HG03521 (cell line): ENCODE results near the gene SLC26A8.
"Not testable (repeated sequence)": the region's sequence is repeated elsewhere in the genome, so short reads cannot be mapped to it uniquely, and the experiment has no call there.

Experiments
- ATAC-seq: cut with Tn5 transposase; IDR thresholded peaks from one replicate; pipeline ENCODE4 v1.9.1; 2021; ENCODE audit warnings: mild to moderate bottlenecking, moderate library complexity; ENCODE audit not compliant: unreplicated experiment

The SLC26A8 gene

GRCh38 chr6:35919085-35919826 lies 105.2 kb downstream of the SLC26A8 start:
- ATAC-seq, result no peak

DNA sequence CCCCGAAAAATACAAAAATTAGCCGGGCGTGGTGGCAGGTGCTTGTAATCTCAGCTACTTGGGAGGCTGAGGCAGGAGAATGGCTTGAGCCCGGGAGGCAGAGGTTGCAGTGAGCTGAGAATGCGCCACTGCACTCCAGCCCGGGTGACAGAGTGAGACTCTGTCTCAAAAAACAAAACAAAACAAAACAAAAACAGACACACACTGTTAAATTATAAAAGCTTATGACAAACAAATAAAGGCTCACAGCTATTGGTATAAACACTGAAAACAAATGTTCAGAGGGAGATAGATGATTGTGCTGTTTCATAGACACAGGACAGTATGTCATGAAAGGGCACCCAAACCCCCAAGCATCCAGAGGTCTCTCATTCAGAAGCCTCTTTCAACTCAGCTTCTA lies 107.5 kb downstream of the SLC26A8 start:
- ATAC-seq, result not testable (repeated sequence)

- no peak for ATAC-seq
Measured at GRCh38 chr6:35916056-35916455, 108.4 kb downstream of the SLC26A8 start.

DNA sequence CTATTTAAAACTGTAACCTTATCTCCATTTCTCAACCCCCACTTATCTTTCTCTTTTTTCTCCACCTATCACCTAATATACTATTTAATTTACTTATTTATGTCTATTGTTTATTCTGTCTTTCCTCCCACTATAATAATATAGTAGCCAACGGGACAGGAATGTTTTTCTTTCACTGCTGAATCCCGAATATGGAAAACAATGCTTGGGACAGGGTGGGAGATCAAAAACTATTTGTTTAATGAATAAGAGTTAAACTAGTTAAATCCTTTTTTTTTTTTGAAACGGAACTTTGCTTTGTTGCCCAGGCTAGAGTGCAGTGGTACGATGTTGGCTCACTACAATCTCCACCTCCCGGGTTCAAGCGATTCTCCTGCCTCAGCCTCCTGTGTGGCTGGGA lies 109.9 kb downstream of the SLC26A8 start:
- ATAC-seq, result no peak

- no peak for ATAC-seq
Measured at GRCh38 chr6:35911871-35912653, 112.4 kb downstream of the SLC26A8 start.

DNA sequence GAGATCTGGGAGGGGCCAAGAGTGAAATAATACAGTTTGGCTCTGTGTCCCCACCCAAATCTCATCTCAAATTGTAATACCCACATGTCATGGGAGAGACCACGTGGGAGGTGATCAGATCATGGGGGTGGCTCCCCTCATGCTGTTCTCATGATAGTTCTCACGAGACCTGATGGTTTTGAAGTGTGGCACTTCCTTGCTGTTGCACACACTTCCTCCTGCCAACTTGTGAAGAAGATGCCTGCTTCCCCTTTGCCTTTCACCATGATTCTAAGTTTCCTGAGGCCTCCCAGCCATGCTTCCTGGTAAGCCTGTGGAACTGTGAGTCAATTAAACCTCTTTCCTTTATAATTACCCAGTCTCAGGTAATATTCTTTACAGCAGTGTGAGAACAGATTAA lies 114.9 kb downstream of the SLC26A8 start:
- ATAC-seq, result not testable (repeated sequence)

DNA sequence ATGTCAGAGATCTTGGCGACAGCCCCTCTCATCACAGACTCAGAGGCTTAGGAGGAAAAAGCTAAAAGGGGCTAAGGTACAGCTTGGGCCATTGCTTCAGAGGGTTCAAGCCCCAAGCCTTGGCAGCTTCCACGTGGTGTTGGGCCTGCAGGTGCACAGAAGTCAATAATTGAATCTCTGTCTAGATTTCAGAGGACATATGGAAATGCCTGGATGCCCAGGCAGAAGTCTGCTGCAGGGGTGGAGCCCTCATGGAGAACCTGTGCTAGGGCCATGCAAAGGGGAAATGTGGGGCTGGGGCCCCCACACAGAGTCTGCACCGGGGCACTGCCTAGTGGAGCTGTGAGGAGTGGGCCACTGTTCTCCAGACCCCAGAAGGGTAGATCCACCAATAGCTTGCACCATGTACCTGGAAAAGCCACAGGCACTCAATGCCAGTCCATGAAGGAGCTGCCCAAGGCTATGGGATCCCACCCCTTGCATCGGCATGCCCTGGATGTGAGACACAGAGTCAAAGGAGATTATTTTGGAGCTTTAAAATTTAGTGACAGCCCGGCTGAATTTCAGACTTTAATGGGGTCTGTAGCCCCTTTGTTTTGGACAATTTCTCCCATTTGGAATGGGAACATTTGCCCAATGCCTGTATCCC lies 115.6 kb downstream of the SLC26A8 start:
- not testable (repeated sequence) for ATAC-seq

DNA sequence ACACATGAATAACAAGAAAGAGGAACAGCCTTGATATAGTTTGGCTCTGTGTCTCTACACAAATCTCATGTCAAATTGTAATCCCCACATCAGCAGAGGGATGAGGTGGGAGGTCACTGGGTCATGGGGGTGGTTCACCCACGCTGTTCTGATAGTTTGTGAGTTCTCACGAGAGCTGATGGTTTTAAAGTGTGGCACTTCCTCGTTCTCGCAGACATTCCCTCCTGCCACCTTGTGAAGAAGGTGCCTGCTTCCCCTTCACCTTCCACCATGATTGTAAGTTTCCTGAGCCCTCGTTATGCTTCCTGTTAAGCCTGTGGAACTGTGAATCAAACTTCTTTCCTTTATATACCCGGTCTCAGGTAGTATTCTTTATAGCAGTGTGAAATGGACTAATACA lies 116.7 kb downstream of the SLC26A8 start:
- no peak for ATAC-seq

- no peak for ATAC-seq
Measured at GRCh38 chr6:35906499-35906846, 118.0 kb downstream of the SLC26A8 start.

DNA sequence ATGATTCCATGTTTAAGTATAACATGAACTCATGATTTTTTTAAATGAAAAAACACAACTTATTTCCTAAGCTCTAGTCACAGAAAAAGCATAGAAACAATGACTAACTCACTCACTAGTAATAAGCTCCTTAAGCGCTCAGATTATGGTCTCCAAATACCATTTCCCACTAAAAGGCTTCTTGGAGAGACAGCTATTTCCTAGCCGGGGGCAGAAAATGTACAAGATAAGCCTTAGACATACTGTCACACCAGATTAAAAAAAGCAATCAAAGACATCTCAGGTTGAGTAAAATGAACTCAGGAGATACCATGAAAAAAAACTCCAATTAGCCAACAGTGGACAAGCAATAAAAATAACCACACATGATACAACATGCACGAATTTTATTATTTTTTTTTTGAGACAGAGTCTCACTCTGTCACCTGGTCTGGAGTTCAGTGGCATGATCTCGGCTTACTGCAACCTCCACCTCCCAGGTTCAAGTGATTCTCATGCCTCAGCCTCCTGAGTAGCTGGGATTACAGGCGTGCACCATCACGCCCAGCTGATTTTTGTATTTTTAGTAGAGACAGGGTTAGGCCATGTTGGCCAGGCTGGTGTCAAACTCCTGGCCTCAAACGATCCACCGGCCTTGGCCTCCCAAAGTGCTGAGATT lies 118.5 kb downstream of the SLC26A8 start:
- ATAC-seq, result no peak

DNA sequence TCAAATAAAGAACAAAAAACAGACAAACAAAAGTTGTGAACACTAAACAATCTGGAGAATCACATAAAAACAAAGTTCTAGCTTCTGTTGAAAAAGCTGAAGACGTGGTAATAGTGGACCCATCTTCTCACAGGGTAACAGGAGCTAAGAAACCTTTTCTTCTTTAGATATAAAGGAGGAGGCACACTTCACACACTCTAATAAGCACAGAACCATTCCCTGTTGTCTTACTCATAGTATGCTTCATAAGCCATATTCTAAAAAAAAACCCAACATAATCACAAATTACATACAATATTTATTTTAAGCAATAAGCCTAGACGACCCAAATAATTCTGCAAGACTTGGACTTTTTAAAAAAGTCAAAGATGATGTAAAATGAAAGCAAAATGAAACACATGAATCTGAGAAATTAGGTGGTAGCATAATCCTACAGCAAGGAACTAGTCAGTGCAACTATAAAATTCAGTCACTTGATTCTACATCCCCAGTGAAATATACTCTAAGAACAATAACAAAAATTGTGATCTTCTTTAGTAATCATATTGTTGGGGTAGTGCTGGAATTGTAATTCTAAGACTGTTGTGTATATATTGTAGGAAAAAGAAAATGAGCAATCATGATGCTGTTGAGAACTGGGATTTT lies 119.2 kb downstream of the SLC26A8 start:
- no peak for ATAC-seq

GRCh38 chr6:35903679-35904078 lies 120.8 kb downstream of the SLC26A8 start:
- ATAC-seq, result no peak

DNA sequence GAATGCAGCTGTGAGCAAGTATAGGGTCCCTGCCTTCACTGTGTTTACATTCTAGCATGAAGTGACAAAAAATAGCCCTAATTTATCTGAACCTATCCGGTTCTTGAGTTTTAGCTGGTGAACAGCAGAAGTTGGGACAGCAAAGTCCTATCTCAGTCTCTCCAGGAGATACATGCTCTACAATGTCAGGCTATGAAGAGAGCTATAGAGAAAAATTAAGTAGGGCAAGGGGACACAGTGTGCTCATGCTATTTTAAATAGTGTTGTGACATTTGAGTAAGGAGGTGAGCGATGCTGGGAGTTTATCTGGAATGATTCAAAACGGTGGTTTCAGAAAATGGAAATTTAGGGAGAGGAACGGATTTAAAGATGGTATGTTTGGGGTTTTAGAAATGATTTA lies 124.0 kb downstream of the SLC26A8 start:
- no peak for ATAC-seq

DNA sequence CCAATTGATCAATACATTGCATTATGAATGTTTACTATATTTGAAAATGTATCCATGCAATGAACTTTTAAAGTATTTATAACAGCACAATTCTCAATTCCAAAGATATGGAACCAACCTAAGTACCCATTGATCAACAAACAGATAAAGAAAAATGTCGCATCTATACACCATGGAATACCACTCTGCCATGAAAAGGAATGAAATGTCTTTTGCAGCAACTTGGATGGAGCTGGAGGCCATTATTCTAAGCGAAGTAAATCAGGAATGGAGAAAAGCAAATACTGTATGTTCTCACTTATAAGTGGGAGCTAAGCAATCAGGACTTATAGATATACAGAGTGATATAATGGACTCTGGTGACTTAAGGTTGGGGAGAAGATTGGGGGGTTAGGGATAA lies 126.4 kb downstream of the SLC26A8 start:
- no peak for ATAC-seq

DNA sequence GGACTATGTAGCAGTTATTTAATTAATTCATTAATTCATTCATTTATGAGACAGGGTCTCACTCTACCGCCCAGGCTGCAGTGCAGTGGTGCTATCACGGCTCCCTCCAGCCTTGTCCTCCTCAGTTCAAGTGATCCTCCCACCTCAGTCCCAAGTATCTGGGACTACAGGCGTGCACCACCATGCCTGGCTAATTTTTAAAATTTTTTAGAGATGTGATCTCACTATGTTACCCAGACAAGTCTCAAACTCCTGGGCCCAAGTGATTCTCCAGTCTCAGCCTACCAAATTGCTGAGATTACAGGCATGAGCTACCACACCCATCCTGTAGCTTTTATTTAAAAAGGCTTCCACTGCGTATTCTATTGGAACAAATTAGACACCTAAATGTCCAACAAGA lies 127.0 kb downstream of the SLC26A8 start:
- ATAC-seq, result no peak

GRCh38 chr6:35897036-35897435 lies 127.4 kb downstream of the SLC26A8 start:
- no peak for ATAC-seq

DNA sequence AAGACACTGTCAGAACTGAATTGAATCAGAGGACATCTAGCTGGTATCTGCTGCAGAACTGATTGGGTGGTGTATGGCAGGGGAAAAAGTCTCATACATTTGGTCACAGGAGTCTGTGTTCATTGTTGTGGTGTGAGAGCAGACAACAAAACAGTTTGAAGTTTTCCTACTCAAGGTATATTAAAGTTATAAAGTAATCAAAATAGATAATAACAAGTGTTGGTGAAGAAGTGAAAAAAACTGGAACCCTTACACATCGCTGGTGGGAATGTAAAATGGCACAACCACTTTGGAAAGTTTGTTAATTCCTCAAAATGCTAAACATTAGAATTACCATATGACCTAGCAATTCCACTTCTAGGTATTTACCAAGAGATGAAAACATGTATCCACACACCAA lies 128.2 kb downstream of the SLC26A8 start:
- no peak for ATAC-seq

GRCh38 chr6:35895560-35895959 lies 128.9 kb downstream of the SLC26A8 start:
- no peak for ATAC-seq

DNA sequence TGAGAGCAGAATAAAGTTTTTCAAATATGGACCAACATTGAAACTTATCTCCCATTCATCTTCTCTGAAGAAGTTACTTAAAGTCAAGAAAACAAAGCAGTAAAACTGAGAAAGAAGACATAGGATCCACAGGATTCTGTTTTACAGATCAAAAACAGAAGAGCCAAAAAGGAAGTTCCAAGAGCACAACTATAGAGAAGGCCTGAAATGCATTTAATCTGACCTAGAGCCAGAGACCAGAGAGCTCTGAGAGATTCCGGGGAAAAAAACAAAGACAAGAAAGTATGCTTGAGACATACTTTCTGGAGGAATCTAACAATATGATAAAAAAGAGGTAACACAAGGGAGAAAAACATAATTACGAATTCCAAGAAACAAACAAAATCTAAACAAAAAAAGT lies 129.7 kb downstream of the SLC26A8 start:
- ATAC-seq, result no peak
